K562 (cell line): Measurements from ENCODE around the gene CCDC9B. TPM values are rescaled to one million over a fixed set of nuclear protein-coding genes. Genes with fewer than 3 reads are reported as not detected.

Source experiments
- ASH1L ChIP-seq: fragments of 450-650 bp; IDR thresholded peaks from 2 replicates; pipeline ENCODE4 v1.6.1; 2018; ENCODE audit warnings: borderline replicate concordance, mild to moderate bottlenecking, low read depth; ENCODE audit not compliant: partially characterized antibody
- DMBX1 ChIP-seq: fragments of 250-450 bp; sonication (Bioruptor Pico); IDR thresholded peaks from 2 replicates; pipeline ENCODE4 v1.8.0; 2022; ENCODE audit warnings: inconsistent platforms, mild to moderate bottlenecking, moderate library complexity, borderline replicate concordance
- FOXJ2 ChIP-seq: fragments of 200-800 bp; sonication (Bioruptor generic); IDR thresholded peaks from 2 replicates; pipeline ENCODE4 v1.6.1; 2016; ENCODE audit warnings: missing genetic modification characterization, missing compliant biosample characterization
- FUS ChIP-seq: fragments of 200-400 bp; formaldehyde crosslinking; optimal IDR thresholded peaks from 2 replicates; pipeline ENCODE3; 2017; ENCODE audit warnings: low read depth, low read length
- HNRNPLL ChIP-seq: fragments of 200-400 bp; formaldehyde crosslinking; IDR thresholded peaks from 2 replicates; pipeline ENCODE4 v1.6.1; 2017; ENCODE audit warnings: low read length, low read depth, mild to moderate bottlenecking; ENCODE audit not compliant: poor library complexity, severe bottlenecking
- JUN ChIP-seq, 2 experiments: sonication (generic) in 1 of 2; formaldehyde crosslinking in 1 of 2; IDR thresholded peaks; 2 replicates each; pipeline versions ENCODE4 v1.6.1 to v1.8.0; 2012 to 2022; ENCODE audit warnings: borderline replicate concordance in 2 of 2, mild to moderate bottlenecking in 2 of 2, improper control_type of control experiment in 1 of 2, low read depth in 1 of 2, low read length in 1 of 2, missing genetic modification reagents in 1 of 2
- MEF2D ChIP-seq: conservative IDR thresholded peaks from 2 replicates; pipeline ENCODE4 v1.6.1; 2016; ENCODE audit warnings: low read depth, missing genetic modification characterization, missing compliant biosample characterization
- NBN ChIP-seq: fragments of 450-650 bp; IDR thresholded peaks from 2 replicates; pipeline ENCODE4 v1.6.1; 2016; ENCODE audit warnings: low read depth, mild to moderate bottlenecking
- NELFE ChIP-seq: IDR thresholded peaks from 2 replicates; pipeline ENCODE4 v1.6.1; 2011; ENCODE audit warnings: mild to moderate bottlenecking; ENCODE audit not compliant: insufficient read depth, insufficient read length
- POLR2H ChIP-seq: IDR thresholded peaks from 2 replicates; pipeline ENCODE4 v1.6.1; 2016; ENCODE audit warnings: missing genetic modification characterization, low read depth, mild to moderate bottlenecking, control low read depth, missing compliant biosample characterization, moderate library complexity
- POU5F1 ChIP-seq: fragments of 150-350 bp; IDR thresholded peaks from 2 replicates; pipeline ENCODE4 v1.6.1; 2014; ENCODE audit warnings: borderline replicate concordance, low read length, low read depth, mild to moderate bottlenecking; ENCODE audit not compliant: partially characterized antibody
- RFX5 ChIP-seq: IDR thresholded peaks from 2 replicates; pipeline ENCODE4 v1.6.1; 2011; ENCODE audit warnings: low read depth, mild to moderate bottlenecking, improper control_type of control experiment, low read length
- RNF2 ChIP-seq: sonication (generic); IDR thresholded peaks from 2 replicates; pipeline ENCODE4 v1.6.1; 2016
- SNIP1 ChIP-seq: fragments of 450-650 bp; IDR thresholded peaks from 2 replicates; pipeline ENCODE4 v1.7.1; 2017; ENCODE audit warnings: low read depth, mild to moderate bottlenecking
- ZBTB1 ChIP-seq: sonication (generic); formaldehyde crosslinking; IDR thresholded peaks from 2 replicates; pipeline ENCODE4 v1.8.1; 2023; ENCODE audit warnings: missing genetic modification reagents, low read depth, mild to moderate bottlenecking, borderline replicate concordance
- ZC3H4 ChIP-seq: sonication (generic); formaldehyde crosslinking; IDR thresholded peaks from 2 replicates; pipeline ENCODE4 v1.9.0; 2021; ENCODE audit warnings: missing genetic modification reagents, borderline replicate concordance
- ZC3H8 ChIP-seq: fragments of 450-650 bp; IDR thresholded peaks from 2 replicates; pipeline ENCODE4 v1.6.1; 2017
- ZNF512 ChIP-seq: IDR thresholded peaks from 2 replicates; pipeline ENCODE4 v1.6.1; 2016; ENCODE audit warnings: missing genetic modification characterization, missing compliant biosample characterization
- ZNF561 ChIP-seq: fragments of 450-650 bp; formaldehyde crosslinking; conservative IDR thresholded peaks from 2 replicates; pipeline ENCODE4 v1.4.0; 2020; ENCODE audit warnings: mild to moderate bottlenecking, moderate library complexity
- ZZZ3 ChIP-seq: fragments of 450-650 bp; IDR thresholded peaks from 2 replicates; pipeline ENCODE4 v1.6.1; 2016; ENCODE audit warnings: antibody characterized with exemption, mild to moderate bottlenecking, moderate library complexity
- polyA plus RNA-seq, 8 experiments: library from polyadenylated mRNA; depleted of rRNA in 4 of 8; stranded (reverse) in 5 of 8; unstranded in 3 of 8; fragments of >200 nt; fragmentation: Nextera tagmentation in 2 of 8; fragmentation: Illumina TruSeq in 1 of 8; extraction: Ambion mirVana in 2 of 8; extraction: Trizol in 1 of 8; gene quantifications; 2 replicates each; pipeline versions ENCODE4 v1.2.1 to v1.2.3, GENCODE V29; 2011 to 2014; ENCODE audit warnings: inconsistent platforms in 1 of 8, missing spikeins in 1 of 8
- total RNA-seq, 7 experiments: library from RNA; depleted of rRNA in 6 of 7; stranded (reverse); fragments of >200 nt in 6 of 7; fragmentation: Illumina TruSeq in 2 of 7; extraction: Trizol in 2 of 7; gene quantifications; 2 replicates each; pipeline versions ENCODE4 v1.2.1 to v1.2.3, GENCODE V29; 2011 to 2021; ENCODE audit warnings: low replicate concordance in 1 of 7
- TF ChIP-seq, protein P1 (sequence below): fragments of 250-450 bp; sonication (Bioruptor Pico); IDR thresholded peaks from 2 replicates; pipeline ENCODE4 v1.8.0; 2021; ENCODE audit warnings: moderate library complexity, mild to moderate bottlenecking, inconsistent platforms
- TF ChIP-seq, protein P2 (sequence below): fragments of 450-650 bp; formaldehyde crosslinking; IDR thresholded peaks from 2 replicates; pipeline ENCODE4 v1.4.0; 2020; ENCODE audit warnings: mild to moderate bottlenecking
- TF ChIP-seq, protein P3 (sequence below): fragments of 450-650 bp; IDR thresholded peaks from 2 replicates; pipeline ENCODE4 v1.6.1; 2016; ENCODE audit warnings: mild to moderate bottlenecking

Gene CCDC9B
- total and polyA plus RNA-seq, 9 of the 15 experiments (the other 6 are each of a cell fraction or from before 2014, with no cell fraction given): 0.01 to 0.47 (median 0.15) TPM; not detected in 1

DNA sequence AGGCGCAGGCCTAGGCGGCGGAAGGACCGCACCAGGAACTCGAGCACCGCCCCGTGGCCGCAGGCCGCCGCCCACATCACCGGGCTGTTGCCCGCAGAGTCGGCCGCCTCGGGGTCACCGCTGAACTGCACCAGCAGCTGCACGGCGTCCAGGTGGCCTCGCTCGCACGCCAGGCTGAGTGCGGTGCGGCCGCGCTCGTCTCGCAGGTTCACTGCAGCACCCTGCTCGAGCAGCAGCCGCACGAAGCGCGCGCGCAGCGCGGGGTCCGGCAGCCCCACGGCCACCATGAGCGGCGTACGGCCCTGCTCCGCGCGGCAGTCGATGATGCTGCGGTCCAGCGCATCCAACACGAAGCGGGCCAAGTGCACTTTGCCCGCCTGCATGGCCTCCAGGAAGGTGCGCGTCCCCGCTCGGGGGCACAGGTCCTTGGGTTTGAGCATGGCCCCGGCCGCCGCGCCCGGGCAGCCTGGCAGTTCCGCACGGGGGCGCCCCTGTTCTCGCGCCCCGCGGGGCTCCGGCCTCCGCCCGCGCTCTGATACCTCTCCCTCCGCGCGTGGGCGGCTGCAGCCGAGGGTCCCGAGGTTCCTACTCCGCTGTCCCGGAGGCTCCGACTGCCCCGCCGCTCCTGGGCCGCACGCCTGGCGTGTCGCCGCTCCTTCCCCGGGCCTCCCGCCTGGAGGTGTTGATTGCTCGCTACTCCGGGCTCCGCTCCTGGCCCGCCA is 58.4 kb downstream of the CCDC9B start (continued):
- TF ChIP-seq ZNF512 (tag) (no peak), POLR2H (no peak), FUS (no peak), RFX5 (no peak), NBN (no peak), MEF2D (tag) (no peak), RNF2 (peak; percentile 81; the same call in 1 of the 2 replicates), DMBX1 (CRISPR knock-in tag) (no peak), ZNF561 (no peak), POU5F1 (no peak), ZC3H8 (no peak), NELFE (no peak), ASH1L (no peak), ZBTB1 (CRISPR knock-in tag) (peak; percentile 99), SNIP1 (no peak), FOXJ2 (no peak), JUN (IDR thresholded peaks at IDR 0.05; ENCODE audit: borderline replicate concordance, low read depth, low read length) (no peak), JUN (CRISPR knock-in tag; IDR thresholded peaks at IDR 0.05; ENCODE audit: borderline replicate concordance) (0 out of 2 replicates have a peak, but pooled peaks have one; percentile 32), ZC3H4 (CRISPR knock-in tag) (no peak), ZZZ3 (no peak), HNRNPLL (no peak)
- TF ChIP-seq, protein P1, sequence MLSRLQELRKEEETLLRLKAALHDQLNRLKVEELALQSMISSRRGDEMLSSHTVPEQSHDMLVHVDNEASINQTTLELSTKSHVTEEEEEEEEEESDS (CRISPR knock-in tag): no peak
- TF ChIP-seq, protein P2, sequence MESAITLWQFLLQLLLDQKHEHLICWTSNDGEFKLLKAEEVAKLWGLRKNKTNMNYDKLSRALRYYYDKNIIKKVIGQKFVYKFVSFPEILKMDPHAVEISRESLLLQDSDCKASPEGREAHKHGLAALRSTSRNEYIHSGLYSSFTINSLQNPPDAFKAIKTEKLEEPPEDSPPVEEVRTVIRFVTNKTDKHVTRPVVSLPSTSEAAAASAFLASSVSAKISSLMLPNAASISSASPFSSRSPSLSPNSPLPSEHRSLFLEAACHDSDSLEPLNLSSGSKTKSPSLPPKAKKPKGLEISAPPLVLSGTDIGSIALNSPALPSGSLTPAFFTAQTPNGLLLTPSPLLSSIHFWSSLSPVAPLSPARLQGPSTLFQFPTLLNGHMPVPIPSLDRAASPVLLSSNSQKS (CRISPR knock-in tag): no peak
- TF ChIP-seq, protein P3, sequence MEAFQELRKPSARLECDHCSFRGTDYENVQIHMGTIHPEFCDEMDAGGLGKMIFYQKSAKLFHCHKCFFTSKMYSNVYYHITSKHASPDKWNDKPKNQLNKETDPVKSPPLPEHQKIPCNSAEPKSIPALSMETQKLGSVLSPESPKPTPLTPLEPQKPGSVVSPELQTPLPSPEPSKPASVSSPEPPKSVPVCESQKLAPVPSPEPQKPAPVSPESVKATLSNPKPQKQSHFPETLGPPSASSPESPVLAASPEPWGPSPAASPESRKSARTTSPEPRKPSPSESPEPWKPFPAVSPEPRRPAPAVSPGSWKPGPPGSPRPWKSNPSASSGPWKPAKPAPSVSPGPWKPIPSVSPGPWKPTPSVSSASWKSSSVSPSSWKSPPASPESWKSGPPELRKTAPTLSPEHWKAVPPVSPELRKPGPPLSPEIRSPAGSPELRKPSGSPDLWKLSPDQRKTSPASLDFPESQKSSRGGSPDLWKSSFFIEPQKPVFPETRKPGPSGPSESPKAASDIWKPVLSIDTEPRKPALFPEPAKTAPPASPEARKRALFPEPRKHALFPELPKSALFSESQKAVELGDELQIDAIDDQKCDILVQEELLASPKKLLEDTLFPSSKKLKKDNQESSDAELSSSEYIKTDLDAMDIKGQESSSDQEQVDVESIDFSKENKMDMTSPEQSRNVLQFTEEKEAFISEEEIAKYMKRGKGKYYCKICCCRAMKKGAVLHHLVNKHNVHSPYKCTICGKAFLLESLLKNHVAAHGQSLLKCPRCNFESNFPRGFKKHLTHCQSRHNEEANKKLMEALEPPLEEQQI: no peak
